Neural crest cell (in vitro differentiated cells): Measurements from ENCODE around the gene YES1. TPM values are rescaled to one million over a fixed set of nuclear protein-coding genes. Genes with fewer than 3 reads are reported as not detected.
A peak's percentile ranks its signal among the peaks of the same experiment; 100 is the strongest.
"Not testable (repeated sequence)": the region's sequence is repeated elsewhere in the genome, so short reads cannot be mapped to it uniquely, and the experiment has no call there.

Experiments
- DNase-seq: peaks from one replicate; pipeline ENCODE4 v3.0.0; 2021; ENCODE audit warnings: low read depth, mixed read lengths, low spot score
- H3K27ac Mint-ChIP-seq: one replicate; pipeline ENCODE4 v1.8.0; 2021; ENCODE audit warnings: mild to moderate bottlenecking, mixed read lengths; ENCODE audit not compliant: unreplicated experiment
- H3K27me3 Mint-ChIP-seq: 2 replicates; pipeline ENCODE4 v1.8.0; 2021; ENCODE audit warnings: low read depth, mild to moderate bottlenecking, mixed read lengths
- H3K36me3 Mint-ChIP-seq: 2 replicates; pipeline ENCODE4 v1.8.0; 2021; ENCODE audit warnings: low read depth, mild to moderate bottlenecking, mixed read lengths
- H3K4me1 Mint-ChIP-seq: 2 replicates; pipeline ENCODE4 v1.8.0; 2021; ENCODE audit warnings: mixed read lengths
- H3K4me3 Mint-ChIP-seq: one replicate; pipeline ENCODE4 v1.8.0; 2021; ENCODE audit warnings: mild to moderate bottlenecking, mixed read lengths
- H3K9me3 Mint-ChIP-seq: 2 replicates; pipeline ENCODE4 v1.8.0; 2021; ENCODE audit warnings: mixed read lengths
- total RNA-seq: library from RNA; stranded (reverse); gene quantifications from 2 replicates; pipeline ENCODE4 v1.2.1, GENCODE V29; 2021
- TF ChIP-seq, protein P1 (sequence below): fragments of 200-600 bp; sonication (generic); conservative IDR thresholded peaks from 2 replicates; pipeline ENCODE4 v1.5.0; 2021; ENCODE audit warnings: antibody characterized with exemption, mild to moderate bottlenecking

Gene YES1
- total RNA-seq, 1 donor from 2014 or later: 54.7 TPM

DNA sequence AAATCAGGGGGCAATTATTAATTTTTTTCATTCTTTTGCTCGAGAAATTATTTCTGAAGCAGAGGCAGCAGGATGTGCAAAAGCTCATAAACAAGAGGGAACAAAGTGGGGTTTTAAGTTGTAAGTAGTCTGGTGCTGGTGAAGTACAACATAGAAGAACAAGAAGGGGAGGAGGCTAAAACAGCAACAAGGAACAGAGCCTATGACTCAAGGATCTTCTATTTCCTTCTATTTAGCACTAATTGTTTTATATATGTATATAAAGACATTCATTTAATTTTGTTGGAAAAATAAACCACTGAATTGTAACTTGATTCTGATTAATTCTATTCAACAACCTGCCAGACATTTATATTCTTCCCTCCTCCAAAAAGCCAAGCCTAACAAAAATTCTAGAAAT is 35.0 kb downstream of the YES1 start:
- DNase-seq: no peak
- TF ChIP-seq, protein P1, sequence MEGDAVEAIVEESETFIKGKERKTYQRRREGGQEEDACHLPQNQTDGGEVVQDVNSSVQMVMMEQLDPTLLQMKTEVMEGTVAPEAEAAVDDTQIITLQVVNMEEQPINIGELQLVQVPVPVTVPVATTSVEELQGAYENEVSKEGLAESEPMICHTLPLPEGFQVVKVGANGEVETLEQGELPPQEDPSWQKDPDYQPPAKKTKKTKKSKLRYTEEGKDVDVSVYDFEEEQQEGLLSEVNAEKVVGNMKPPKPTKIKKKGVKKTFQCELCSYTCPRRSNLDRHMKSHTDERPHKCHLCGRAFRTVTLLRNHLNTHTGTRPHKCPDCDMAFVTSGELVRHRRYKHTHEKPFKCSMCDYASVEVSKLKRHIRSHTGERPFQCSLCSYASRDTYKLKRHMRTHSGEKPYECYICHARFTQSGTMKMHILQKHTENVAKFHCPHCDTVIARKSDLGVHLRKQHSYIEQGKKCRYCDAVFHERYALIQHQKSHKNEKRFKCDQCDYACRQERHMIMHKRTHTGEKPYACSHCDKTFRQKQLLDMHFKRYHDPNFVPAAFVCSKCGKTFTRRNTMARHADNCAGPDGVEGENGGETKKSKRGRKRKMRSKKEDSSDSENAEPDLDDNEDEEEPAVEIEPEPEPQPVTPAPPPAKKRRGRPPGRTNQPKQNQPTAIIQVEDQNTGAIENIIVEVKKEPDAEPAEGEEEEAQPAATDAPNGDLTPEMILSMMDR: no peak
- Mint-ChIP-seq H3K4me3 (no peak overlapping the region), H3K9me3 (no peaks in the 10 kb centered on the region), H3K36me3 (no peaks in the 10 kb centered on the region), H3K27ac (no peak overlapping the region), H3K4me1 (peaks cover 38% of the 10 kb centered on the region), H3K27me3 (no peaks in the 10 kb centered on the region)

DNA sequence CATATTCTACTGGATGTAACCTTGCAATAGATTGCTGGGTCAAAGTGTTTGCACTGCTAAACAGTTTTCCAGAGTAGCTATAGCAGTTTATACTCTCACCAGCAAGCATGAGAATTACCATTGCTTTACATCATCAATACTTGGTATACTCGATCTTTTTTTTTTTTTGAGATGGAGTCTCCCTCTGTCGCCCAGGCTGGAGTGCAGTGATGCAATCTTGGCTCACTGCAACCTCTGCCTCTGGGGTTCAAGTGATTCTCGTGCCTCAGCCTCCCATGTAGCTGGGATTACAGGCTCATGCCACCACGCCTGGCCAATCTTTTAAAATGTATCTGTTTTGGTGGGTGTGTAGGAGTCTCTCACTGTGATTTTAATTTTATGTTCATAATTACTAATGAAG is 36.0 kb downstream of the YES1 start:
- not testable (repeated sequence) for H3K36me3 Mint-ChIP-seq, H3K27ac Mint-ChIP-seq, H3K9me3 Mint-ChIP-seq, H3K4me3 Mint-ChIP-seq, H3K27me3 Mint-ChIP-seq, DNase-seq
- peaks cover 35% of the 10 kb centered on the region for H3K4me1 Mint-ChIP-seq

DNA sequence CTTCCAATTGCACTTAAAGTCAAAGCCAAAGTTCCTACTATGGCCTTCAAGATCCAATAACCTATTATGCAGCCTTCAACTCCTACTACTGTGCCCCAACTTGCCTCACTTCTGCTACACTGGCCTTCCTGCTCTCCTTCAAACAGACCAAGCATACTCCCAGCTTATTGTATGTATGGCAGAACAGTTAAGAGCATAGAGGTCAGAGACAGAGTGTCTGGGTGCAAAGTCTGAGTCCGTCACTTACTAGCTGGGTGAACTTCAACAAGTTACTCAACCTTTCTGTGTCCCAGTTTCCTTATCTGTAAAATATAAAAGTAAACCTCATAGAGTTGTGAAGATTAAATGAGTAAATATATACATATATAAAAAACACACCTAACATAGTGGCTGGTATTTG is 37.2 kb downstream of the YES1 start:
- H3K9me3 Mint-ChIP-seq: no peaks in the 10 kb centered on the region
- no peaks in the 10 kb centered on the region for H3K36me3 Mint-ChIP-seq
- no peak overlapping the region for H3K4me3 Mint-ChIP-seq
- H3K4me1 Mint-ChIP-seq: peaks cover 36% of the 10 kb centered on the region
- no peaks in the 10 kb centered on the region for H3K27me3 Mint-ChIP-seq
- H3K27ac Mint-ChIP-seq: no peak overlapping the region
- DNase-seq: no peak
- TF ChIP-seq, protein P1: no peak

DNA sequence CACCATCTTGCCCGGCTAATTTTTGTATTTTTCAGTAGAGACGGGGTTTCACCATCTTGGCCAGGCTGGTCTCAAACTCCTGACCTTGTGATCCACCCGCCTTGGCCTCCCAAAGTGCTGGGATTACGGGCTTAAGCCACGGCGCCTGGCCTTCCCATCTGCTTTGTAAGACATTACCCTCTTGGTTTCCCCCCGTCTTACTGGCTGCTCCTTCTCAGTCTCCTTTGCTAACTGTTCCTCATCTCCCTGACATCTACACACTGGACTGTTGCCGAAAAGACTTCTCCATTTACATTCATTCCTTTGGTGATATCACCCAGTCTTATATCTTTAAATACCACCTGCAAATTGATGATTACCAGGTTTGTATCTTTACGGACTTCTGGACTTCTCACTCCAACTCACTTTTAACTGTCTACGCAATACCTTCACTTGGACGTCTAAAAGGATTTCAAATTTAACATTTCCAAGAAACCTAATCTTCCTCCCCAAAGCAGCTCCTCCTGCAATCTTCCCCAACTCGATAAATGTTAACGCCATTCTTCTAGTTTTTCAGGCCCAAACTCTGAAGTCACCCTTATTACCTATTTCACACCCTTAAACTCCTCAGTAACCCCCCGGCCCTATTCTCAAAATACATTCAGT is 37.9 kb downstream of the YES1 start:
- Mint-ChIP-seq H3K27me3 (no peaks in the 10 kb centered on the region), H3K27ac (no peak overlapping the region), H3K4me1 (peaks cover 34% of the 10 kb centered on the region), H3K36me3 (no peaks in the 10 kb centered on the region), H3K4me3 (no peak overlapping the region), H3K9me3 (no peaks in the 10 kb centered on the region)
- TF ChIP-seq, protein P1: no peak
- no peak for DNase-seq

DNA sequence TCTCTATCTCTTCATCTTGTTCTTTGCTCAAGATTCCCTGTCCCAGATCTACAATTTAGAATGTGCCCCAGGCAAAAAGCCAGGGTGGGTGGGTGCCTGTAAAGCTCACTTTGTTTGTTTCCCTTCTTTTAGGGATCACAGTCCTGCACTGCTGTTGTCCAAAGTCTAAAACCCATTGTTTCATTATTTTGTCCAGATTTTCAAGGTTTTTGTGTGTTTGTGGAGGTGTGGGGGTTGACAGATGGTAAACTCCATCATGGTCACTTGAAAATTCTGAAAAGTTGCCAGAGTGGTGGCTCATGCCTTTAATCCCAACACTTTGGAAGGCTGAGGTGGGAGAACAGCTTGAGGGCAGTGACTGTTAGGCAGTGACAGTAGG is 41.5 kb downstream of the YES1 start:
- TF ChIP-seq, protein P1: no peak
- Mint-ChIP-seq H3K9me3 (no peaks in the 10 kb centered on the region), H3K36me3 (no peaks in the 10 kb centered on the region), H3K4me1 (peaks cover 17% of the 10 kb centered on the region), H3K27me3 (no peaks in the 10 kb centered on the region), H3K4me3 (no peak overlapping the region), H3K27ac (peak overlapping the region; percentile 8)
- DNase-seq: no peak

DNA sequence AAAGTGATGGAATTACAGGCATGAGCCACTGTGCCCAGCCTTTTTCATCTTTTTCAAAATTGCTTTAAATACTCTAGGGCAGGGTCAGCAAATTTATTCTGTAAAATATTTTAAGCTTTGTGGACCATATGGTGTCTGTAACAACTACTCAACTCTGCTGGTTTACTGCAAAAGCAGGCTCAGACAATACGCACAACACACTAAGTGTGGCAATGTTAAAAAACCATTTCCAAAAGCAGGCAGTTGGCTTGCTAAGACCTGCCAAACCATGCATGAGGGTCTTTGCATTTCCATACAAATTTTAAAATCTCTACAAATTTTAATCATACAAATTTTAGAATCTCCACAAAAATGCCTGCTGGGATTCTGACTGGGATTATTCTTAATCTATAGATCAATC is 44.1 kb downstream of the YES1 start:
- DNase-seq: no peak
- Mint-ChIP-seq H3K4me3 (no peak overlapping the region), H3K27me3 (no peaks in the 10 kb centered on the region), H3K4me1 (peaks cover 13% of the 10 kb centered on the region), H3K36me3 (peaks cover 3% of the 10 kb centered on the region), H3K27ac (no peak overlapping the region), H3K9me3 (no peaks in the 10 kb centered on the region)
- TF ChIP-seq, protein P1: no peak
